Smooth muscle cell (in vitro differentiated cells): ENCODE data around the gene IGLL5. TPM values are rescaled to one million over a fixed set of nuclear protein-coding genes. Genes with fewer than 3 reads are reported as not detected.

ENCODE experiments used
- DNase-seq: peaks from one replicate; lab custom pipeline; 2025; ENCODE audit not compliant: unreplicated experiment; lab: John Stamatoyannopoulos, UW
- H2AFZ ChIP-seq: fragments of 200-600 bp; sonication (generic); 2 replicates; pipeline ENCODE4 v1.6.0; 2016; ENCODE audit warnings: antibody characterized with exemption, low read depth, mild to moderate bottlenecking
- H3F3A ChIP-seq: fragments of 200-600 bp; sonication (generic); 2 replicates; pipeline ENCODE4 v1.6.0; 2017; ENCODE audit warnings: antibody characterized with exemption, low read depth
- H3K27ac ChIP-seq: fragments of 200-600 bp; sonication (generic); 2 replicates; pipeline ENCODE4 v1.5.1; 2016; ENCODE audit warnings: low read depth, mild to moderate bottlenecking
- H3K27me3 ChIP-seq: fragments of 200-600 bp; sonication (generic); 2 replicates; pipeline ENCODE4 v1.6.1; 2016; ENCODE audit warnings: low read depth, mild to moderate bottlenecking
- H3K36me3 ChIP-seq: fragments of 200-600 bp; sonication (generic); 2 replicates; pipeline ENCODE4 v1.5.1; 2016; ENCODE audit warnings: low read depth
- H3K4me1 ChIP-seq: fragments of 200-600 bp; sonication (generic); 2 replicates; pipeline ENCODE4 v1.5.1; 2016; ENCODE audit warnings: low read depth
- H3K4me2 ChIP-seq: fragments of 200-600 bp; sonication (generic); 2 replicates; pipeline ENCODE4 v1.6.0; 2016; ENCODE audit warnings: mild to moderate bottlenecking
- H3K4me3 ChIP-seq: fragments of 200-600 bp; sonication (generic); 2 replicates; pipeline ENCODE4 v1.5.1; 2016; ENCODE audit warnings: mild to moderate bottlenecking
- H3K79me2 ChIP-seq: fragments of 200-600 bp; sonication (generic); 2 replicates; pipeline ENCODE4 v1.6.0; 2016; ENCODE audit warnings: low read depth, mild to moderate bottlenecking
- H3K9ac ChIP-seq: fragments of 200-600 bp; sonication (generic); 2 replicates; pipeline ENCODE4 v1.6.0; 2016; ENCODE audit warnings: low read depth
- H3K9me3 ChIP-seq: fragments of 200-600 bp; sonication (generic); replicated peaks from 2 replicates; pipeline ENCODE4 v1.5.1; 2016; ENCODE audit warnings: low read depth
- H4K20me1 ChIP-seq: fragments of 200-600 bp; sonication (generic); 2 replicates; pipeline ENCODE4 v1.6.0; 2016; ENCODE audit warnings: low read depth
- CTCF ChIP-seq: fragments of 200-600 bp; sonication (generic); IDR thresholded peaks from 2 replicates; pipeline ENCODE4 v1.5.1; 2017; ENCODE audit warnings: borderline replicate concordance, mild to moderate bottlenecking, antibody characterized with exemption; ENCODE audit not compliant: insufficient read depth, poor library complexity, severe bottlenecking
- WGBS: methylation state at CpG from one replicate; pipeline ENCODE4 v1.1.7; 2016; ENCODE audit warnings: low lambda C conversion rate; 5-methylcytosine and 5-hydroxymethylcytosine counted together
- polyA plus RNA-seq: library from polyadenylated mRNA; unstranded; fragments of >200 nt; fragmentation: Nextera tagmentation; extraction: Ambion mirVana; gene quantifications from 2 replicates; pipeline ENCODE4 v1.2.1, GENCODE V29; 2016
- total RNA-seq: library from RNA; depleted of rRNA; stranded (reverse); fragments of >200 nt; gene quantifications from 2 replicates; pipeline ENCODE4 v1.2.3, GENCODE V29; 2014

The IGLL5 gene
- total and polyA plus RNA-seq, 2 experiments from 2014 or later, result not detected

GRCh38 chr22:22916952-22917290, 29.3 kb downstream of the IGLL5 start:
- Histone ChIP-seq H3K27ac (no peak overlapping the region), H3K4me2 (no peak overlapping the region), H3K9me3 (no peaks in the 10 kb centered on the region), H2AFZ (no peak overlapping the region), H3K9ac (no peak overlapping the region), H3K27me3 (peaks cover 33% of the 10 kb centered on the region), H3K79me2 (no peaks in the 10 kb centered on the region), H3K4me3 (no peak overlapping the region), H3K36me3 (no peaks in the 10 kb centered on the region), H3F3A (no peaks in the 10 kb centered on the region), H3K4me1 (no peaks in the 10 kb centered on the region), H4K20me1 (no peaks in the 10 kb centered on the region)
- 77% methylated on average over 3 of the region's 3 CpGs for WGBS
- TF ChIP-seq CTCF, result no peak
- no peak for DNase-seq

GRCh38 chr22:22917377-22917776, 29.8 kb downstream of the IGLL5 start:
- Histone ChIP-seq H3K79me2 (no peaks in the 10 kb centered on the region), H3F3A (no peaks in the 10 kb centered on the region), H3K4me2 (no peak overlapping the region), H3K27me3 (peaks cover 31% of the 10 kb centered on the region), H3K4me1 (no peaks in the 10 kb centered on the region), H3K4me3 (no peak overlapping the region), H3K36me3 (no peaks in the 10 kb centered on the region), H4K20me1 (no peaks in the 10 kb centered on the region), H2AFZ (no peak overlapping the region), H3K27ac (no peak overlapping the region), H3K9ac (no peak overlapping the region), H3K9me3 (no peaks in the 10 kb centered on the region)
- 89% methylated on average over 4 of the region's 4 CpGs for WGBS
- no peak for TF ChIP-seq CTCF
- DNase-seq, result no peak

GRCh38 chr22:22918297-22918965, 30.8 kb downstream of the IGLL5 start:
- H3K27ac ChIP-seq, result no peak overlapping the region
- no peaks in the 10 kb centered on the region for H4K20me1 ChIP-seq
- DNase-seq, result no peak
- H3K4me2 ChIP-seq, result no peak overlapping the region
- H3K9ac ChIP-seq, result no peak overlapping the region
- no peaks in the 10 kb centered on the region for H3K9me3 ChIP-seq
- H3K4me3 ChIP-seq, result no peak overlapping the region
- TF ChIP-seq CTCF, result no peak
- no peaks in the 10 kb centered on the region for H3K4me1 ChIP-seq
- H3K36me3 ChIP-seq, result no peaks in the 10 kb centered on the region
- peaks cover 20% of the 10 kb centered on the region for H3K27me3 ChIP-seq
- WGBS, result 87% methylated on average over 7 of the region's 7 CpGs
- H3K79me2 ChIP-seq, result no peaks in the 10 kb centered on the region
- no peak overlapping the region for H2AFZ ChIP-seq
- H3F3A ChIP-seq, result no peaks in the 10 kb centered on the region

GRCh38 chr22:22919041-22919440, 31.4 kb downstream of the IGLL5 start:
- H3K9me3 ChIP-seq, result no peaks in the 10 kb centered on the region
- peaks cover 15% of the 10 kb centered on the region for H3K27me3 ChIP-seq
- H2AFZ ChIP-seq, result no peak overlapping the region
- no peaks in the 10 kb centered on the region for H3F3A ChIP-seq
- H3K79me2 ChIP-seq, result no peaks in the 10 kb centered on the region
- H4K20me1 ChIP-seq, result no peaks in the 10 kb centered on the region
- no peak overlapping the region for H3K27ac ChIP-seq
- DNase-seq, result no peak
- H3K4me1 ChIP-seq, result no peaks in the 10 kb centered on the region
- no peaks in the 10 kb centered on the region for H3K36me3 ChIP-seq
- no peak for TF ChIP-seq CTCF
- no peak overlapping the region for H3K4me2 ChIP-seq
- H3K9ac ChIP-seq, result no peak overlapping the region
- H3K4me3 ChIP-seq, result no peak overlapping the region
- 85% methylated on average over 7 of the region's 7 CpGs for WGBS
